Midbrain (tissue), 1 donor: Measurements from ENCODE around the gene CPXM2.

ENCODE experiments used
- DNase-seq: peaks from one replicate; lab custom pipeline; 2025; lab: John Stamatoyannopoulos, UW

Gene CPXM2

DNA sequence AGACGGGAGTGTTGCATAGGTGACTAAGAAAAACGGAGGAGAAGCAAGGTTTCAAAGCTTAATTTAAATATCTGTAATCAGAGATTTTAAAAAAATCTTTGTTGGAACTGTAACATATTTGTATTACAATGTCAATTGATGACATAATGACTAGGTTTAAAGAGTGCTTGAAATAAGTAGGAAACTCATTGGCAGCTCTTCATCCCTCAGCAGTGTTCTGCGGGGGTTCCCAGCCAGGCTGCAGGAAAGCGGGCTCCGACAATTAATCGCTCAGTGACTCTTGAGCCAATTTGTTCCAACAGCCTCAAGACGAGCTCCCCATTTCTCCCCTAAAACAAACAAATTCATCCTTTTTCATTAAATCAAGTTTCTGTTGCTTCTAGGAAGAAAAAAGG lies 22.6 kb downstream of the CPXM2 start:
- DNase-seq = no peak

GRCh38 chr10:123868038-123869019 lies 23.3 kb downstream of the CPXM2 start:
- DNase-seq = no peak

DNA sequence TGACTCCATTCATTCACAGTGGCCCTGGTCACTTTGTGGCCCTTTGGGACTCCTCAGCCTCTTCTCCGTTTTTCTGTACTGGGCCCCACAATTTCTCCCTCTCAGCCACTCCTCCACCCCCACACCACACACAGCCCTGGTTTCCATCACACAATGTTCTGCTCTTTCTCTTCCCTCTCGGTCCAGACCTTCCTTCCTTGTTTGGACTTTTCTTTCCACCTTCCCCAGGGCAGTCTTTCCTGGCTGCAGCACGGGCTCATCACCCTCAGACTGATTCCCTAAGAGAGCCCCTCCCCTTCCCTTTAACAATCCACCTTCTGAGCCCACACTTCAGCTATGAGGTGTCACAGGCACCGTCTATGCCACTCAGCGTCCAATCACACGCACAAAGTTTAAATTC lies 25.7 kb downstream of the CPXM2 start:
- DNase-seq = no peak

DNA sequence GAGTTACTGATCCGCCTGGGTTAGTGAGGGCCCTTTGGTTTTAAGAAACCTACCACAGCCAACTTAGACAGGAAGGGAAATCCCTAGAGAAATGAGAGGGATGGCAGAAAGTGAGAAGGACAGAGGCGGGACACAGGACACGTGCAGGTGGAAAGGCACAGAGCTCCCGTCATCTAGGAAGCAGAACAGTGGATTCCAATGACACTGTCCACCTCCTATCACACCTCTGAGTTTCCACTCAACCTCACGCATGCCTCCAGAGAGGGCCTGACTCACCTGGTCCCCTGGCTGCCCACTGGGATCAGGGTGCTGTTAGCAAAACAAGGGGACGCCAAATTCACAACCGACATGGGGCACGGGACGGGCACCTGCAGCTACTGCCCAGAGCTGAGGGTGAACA lies 26.3 kb downstream of the CPXM2 start:
- no peak for DNase-seq

GRCh38 chr10:123864923-123865322 lies 26.7 kb downstream of the CPXM2 start:
- no peak for DNase-seq

DNA sequence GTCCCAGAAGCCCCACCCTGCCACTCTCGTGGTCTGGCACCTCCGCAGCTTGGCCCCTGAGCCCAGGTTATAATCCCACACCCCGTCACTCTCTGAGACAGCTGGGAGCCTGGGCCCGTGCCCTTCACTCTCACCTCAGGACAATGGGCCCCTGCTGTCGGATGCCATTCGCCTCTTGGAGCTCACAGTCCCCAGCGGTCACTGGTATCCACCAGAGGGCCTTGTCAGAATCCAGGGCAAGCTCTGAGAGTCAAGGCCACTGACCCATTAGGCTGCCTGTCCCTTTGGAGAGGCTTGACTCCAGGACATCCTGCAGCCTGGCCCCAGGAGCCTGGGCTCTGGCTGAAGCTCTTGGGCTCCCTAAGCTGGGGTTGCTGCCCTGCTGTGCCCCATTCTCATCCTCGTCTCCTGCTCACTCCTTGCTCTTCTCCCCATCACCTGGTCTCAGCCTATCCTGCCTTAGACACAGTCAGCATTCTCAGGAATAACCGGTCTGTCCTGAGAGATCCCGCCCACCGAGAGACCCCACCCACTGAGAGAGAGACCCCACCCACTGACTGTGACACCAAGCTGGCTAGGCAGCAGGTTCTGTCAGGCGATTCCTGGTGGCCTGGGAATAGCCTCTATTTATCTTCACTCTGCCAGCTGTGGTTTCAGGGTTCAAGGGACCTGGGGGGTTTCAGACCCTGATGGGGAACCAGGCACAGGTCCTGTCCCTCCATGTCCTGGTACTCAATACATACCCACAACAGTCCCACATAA lies 27.7 kb downstream of the CPXM2 start:
- no peak for DNase-seq

- DNase-seq = no peak
Observed at GRCh38 chr10:123863183-123863575, 28.4 kb downstream of the CPXM2 start.

GRCh38 chr10:123862421-123863182 lies 29.0 kb downstream of the CPXM2 start:
- DNase-seq = no peak

- DNase-seq = no peak
Observed at GRCh38 chr10:123860856-123861255, 30.8 kb downstream of the CPXM2 start.

- DNase-seq = no peak
Observed at GRCh38 chr10:123860209-123860608, 31.4 kb downstream of the CPXM2 start.

GRCh38 chr10:123859653-123860050 lies 32.0 kb downstream of the CPXM2 start:
- no peak for DNase-seq

- DNase-seq = no peak
Observed at GRCh38 chr10:123858907-123859652, 32.5 kb downstream of the CPXM2 start.

GRCh38 chr10:123858077-123858681 lies 33.4 kb downstream of the CPXM2 start:
- no peak for DNase-seq

DNA sequence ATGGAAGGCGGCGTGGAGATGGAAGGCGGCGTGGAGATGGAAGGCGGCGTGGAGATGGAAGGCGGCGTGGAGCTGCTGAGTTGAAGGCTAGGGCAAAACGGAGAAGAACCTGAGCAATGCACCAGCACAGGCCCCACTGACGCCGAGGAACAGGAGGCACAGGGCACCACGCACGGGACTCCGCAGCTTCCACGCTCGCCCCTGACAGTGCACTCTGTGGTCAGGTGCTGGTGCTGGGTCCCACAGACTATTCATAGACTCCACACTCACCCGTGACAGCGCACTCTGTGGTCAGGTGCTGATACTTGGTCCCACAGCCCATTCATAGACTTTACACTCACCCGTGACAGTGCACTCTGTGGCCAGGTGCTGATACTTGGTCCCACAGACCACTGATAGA lies 34.0 kb downstream of the CPXM2 start:
- DNase-seq = no peak

DNA sequence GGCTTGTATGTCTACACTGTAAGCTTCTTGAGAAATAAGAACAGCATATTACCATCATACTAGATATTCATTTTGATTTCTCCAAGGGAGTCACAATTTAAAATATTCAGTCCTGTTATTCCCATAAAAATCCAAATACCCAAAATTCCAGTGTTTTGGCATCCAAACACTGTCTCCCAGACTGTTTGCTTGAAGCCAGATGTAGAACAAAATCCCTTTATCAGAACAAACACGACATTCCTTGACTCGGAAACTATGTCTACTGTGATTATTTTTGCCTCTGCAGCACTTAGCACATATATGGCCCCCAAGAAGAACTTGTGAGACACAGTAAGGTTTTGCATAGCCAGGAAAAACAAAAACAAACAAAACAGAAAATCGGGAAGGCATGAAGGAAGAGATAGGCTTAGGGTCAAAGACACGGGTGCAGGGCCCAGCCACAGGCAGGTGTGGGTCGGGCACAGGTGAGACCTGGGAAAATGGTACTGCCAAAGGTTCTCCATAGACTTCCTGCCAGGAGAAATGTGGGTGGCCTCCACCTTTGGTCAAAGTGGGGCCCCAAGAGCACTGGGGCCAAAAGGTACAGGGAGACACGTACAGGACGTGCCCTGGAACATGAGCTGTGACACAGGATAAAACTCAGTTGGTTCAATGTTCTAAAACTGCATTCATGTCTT lies 36.5 kb downstream of the CPXM2 start:
- no peak for DNase-seq

- no peak for DNase-seq
Observed at GRCh38 chr10:123854498-123854897, 37.1 kb downstream of the CPXM2 start.

- no peak for DNase-seq
Observed at GRCh38 chr10:123854003-123854402, 37.6 kb downstream of the CPXM2 start.

DNA sequence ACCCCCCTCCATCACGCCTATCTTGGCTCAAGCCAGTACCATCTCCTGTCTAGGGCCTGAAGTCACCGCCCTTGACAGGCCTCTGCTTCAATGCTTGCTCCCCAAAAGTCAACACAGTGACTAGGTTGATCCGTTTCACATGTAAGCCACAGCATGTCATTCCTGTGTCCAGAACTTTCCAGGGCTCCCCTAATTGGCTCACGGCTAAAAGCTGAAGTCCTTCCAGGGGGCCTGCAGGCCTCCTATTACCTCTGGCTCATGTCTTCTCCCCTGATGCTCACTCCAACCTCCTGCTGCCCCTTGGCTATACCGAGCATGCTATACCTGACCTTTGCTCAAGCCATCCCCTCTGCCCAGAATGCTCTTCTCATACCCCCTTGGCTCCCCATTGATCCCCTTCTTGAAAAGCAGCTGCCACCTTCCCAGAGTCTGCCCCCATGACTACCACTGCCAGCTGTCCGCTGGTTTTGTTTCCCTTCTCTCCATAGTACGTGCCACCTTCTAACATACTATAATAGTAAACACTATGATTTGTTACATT lies 39.1 kb downstream of the CPXM2 start:
- DNase-seq = no peak

GRCh38 chr10:123848564-123849457 lies 42.8 kb downstream of the CPXM2 start:
- DNase-seq = no peak
